GM08714 (cell line): ENCODE results near the gene HNRNPF.
"Not testable (repeated sequence)": the region's sequence is repeated elsewhere in the genome, so short reads cannot be mapped to it uniquely, and the experiment has no call there.

Experiments
- H3K4me3 ChIP-seq: fragments of 200-500 bp; sonication (Bioruptor generic); 2 replicates; pipeline ENCODE4 v1.5.1; 2014; ENCODE audit warnings: mild to moderate bottlenecking, low read length, inconsistent platforms
- ZNF274 ChIP-seq: IDR thresholded peaks from 2 replicates; pipeline ENCODE4 v1.6.1; 2012; ENCODE audit warnings: mild to moderate bottlenecking, low read depth, low read length

The HNRNPF gene

DNA sequence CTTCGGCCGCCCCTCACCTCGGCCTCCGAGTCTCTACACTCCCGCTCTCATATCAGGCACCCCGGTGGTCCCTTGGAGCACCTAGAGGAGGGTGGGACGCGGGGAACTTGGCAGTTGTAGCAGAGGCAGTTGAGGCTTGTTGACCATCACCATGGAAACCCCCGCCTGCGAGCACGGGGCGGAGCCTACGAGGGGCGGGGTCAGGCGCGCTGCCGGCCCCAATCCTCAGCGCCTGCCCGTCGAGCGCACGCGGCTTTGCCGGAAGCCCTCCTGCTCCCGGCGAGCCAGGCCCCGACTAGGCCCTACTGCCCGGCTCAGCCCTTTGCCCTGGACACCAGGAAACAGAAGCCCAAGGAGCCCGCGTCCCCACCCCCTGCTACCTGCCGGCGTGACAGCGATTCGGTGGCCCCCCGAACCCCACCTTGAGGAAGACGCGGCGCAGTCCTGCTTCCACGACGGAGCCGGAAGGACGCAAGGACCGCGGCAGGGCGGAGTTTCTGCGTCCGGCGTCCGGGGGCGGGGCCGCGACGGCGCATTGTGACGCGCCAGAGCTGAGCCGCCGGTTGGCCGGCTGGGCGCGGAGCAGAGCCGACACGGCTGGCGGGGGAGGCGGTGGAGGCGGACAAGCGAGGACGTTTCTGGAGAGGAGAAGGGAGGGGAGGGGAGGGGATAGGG lies at the start of gene HNRNPF:
Gene HNRNPF (minus strand): TSS at position 477 of the 675 bp plus-strand sequence. CDS start 21,302 bp downstream, outside the sequence.
- no peak for TF ChIP-seq ZNF274
- H3K4me3 ChIP-seq, result peak within 1 kb of the TSS; percentile 88

GRCh38 chr10:43458227-43458626 lies 49.2 kb upstream of the HNRNPF start:
- H3K4me3 ChIP-seq, result no peak overlapping the region
- no peak for TF ChIP-seq ZNF274

DNA sequence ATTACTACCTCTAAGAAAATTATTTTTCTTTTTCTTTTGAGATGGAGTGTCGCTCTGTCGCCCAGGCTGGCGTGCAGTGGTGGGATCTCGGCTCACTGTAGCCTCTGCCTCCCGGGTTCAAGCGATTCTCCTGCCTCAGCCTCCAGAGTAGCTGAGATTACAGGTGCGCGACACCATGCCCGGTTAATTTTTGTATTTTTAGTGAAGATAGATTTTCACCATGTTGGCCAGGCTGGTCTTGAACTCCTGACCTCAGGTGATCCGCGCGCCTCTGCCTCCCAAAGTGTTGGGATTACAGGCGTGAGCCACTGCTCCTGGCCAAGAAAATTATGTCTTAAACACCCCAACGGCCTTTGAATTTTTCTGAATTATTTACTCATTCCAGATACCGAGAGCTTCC lies 47.6 kb upstream of the HNRNPF start:
- H3K4me3 ChIP-seq, result not testable (repeated sequence)

GRCh38 chr10:43454025-43454424 lies 45.0 kb upstream of the HNRNPF start:
- H3K4me3 ChIP-seq, result not testable (repeated sequence)

DNA sequence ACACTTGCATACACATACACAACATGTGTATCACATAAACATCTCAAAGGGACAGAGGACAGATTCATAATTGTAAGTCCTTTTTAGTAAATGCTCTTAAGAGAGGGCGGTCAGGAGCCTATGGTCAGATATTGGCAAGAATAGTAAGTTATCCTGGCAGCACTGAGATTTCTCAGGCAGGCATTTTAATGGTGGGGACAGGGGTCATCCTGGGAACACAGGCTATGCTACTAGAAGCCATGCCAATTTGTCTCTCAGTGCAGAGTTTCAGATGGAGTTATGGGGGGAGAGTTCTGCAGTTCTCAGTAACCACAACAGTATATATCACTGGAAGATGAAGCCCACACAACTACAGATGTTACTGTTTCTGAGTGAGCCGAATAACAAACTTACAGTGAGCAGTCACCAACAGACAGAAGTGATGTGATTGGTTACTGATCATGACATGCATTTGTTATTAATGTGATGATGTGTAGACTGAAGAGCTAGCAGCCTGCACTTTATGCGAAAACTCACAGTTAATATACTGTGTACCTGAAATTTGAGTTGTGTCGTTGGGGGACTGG lies 44.4 kb upstream of the HNRNPF start:
- H3K4me3 ChIP-seq, result no peak overlapping the region
- TF ChIP-seq ZNF274, result no peak

- H3K4me3 ChIP-seq, result no peak overlapping the region; the same call in 1 of the 2 replicates
Measured at GRCh38 chr10:43452356-43452914, 43.4 kb upstream of the HNRNPF start.

DNA sequence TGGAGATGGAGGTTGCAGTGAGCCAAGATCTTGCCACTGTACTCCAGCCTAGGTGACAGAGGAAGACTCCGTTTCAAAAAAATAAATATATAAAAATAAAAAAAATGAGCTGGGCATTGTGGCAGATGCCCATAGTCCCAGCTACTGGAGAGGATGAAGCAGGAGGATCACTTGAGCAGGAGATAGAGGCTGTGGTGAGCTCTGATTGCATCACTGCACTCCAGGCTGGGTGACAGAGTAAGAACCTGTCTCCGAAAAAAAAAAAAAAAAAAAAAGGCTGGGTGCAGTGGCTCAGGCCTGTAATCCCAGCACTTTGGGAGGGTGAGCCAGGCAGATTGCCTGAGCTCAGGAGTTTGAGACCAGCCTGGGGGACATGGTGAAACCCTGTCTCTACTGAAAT lies 39.8 kb upstream of the HNRNPF start:
- H3K4me3 ChIP-seq, result no peak overlapping the region
- TF ChIP-seq ZNF274, result no peak

More at GRCh38 chr10:43452356-43452914, 43.4 kb upstream of the HNRNPF start:
- TF ChIP-seq ZNF274, result no peak

DNA sequence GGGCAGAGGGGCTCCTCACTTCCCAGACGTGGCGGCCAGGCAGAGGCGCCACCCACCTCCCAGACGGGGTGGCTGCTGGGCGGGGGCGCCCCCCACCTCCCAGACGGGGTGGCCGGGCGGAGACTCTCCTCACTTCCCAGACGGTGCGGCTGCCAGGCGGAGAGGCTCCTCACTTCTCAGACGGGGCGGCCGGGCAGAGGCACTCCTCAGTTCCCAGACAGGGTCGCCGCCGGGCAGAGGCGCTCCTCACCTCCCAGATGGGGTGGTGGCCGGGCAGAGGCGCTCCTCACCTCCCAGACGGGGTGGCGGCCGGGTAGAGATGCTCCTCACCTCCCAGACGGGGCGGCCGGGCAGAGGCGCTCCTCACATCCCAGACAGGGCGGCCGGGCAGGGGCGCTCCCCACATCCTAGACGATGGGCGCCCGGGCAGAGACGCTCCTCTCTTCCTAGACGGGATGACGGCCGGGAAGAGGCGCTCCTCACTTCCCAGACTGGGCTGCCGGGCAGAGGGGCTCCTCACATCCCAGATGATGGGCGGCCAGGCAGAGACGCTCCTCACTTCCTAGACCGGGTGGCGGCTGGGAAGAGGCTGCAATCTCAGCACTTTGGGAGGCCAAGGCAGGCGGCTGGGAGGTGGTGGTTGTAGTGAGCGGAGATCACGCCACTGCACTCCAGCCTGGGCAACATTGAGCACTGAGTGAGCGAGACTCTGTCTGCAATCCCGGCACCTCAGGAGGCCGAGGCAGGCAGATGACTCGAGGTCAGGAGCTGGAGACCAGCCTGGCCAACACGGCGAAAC lies 37.4 kb upstream of the HNRNPF start:
- H3K4me3 ChIP-seq, result not testable (repeated sequence)

GRCh38 chr10:43444897-43445466 lies 36.0 kb upstream of the HNRNPF start:
- no peak for TF ChIP-seq ZNF274
- H3K4me3 ChIP-seq, result no peak overlapping the region

- H3K4me3 ChIP-seq, result no peak overlapping the region
- TF ChIP-seq ZNF274, result no peak
Measured at GRCh38 chr10:43444323-43444722, 35.3 kb upstream of the HNRNPF start.

DNA sequence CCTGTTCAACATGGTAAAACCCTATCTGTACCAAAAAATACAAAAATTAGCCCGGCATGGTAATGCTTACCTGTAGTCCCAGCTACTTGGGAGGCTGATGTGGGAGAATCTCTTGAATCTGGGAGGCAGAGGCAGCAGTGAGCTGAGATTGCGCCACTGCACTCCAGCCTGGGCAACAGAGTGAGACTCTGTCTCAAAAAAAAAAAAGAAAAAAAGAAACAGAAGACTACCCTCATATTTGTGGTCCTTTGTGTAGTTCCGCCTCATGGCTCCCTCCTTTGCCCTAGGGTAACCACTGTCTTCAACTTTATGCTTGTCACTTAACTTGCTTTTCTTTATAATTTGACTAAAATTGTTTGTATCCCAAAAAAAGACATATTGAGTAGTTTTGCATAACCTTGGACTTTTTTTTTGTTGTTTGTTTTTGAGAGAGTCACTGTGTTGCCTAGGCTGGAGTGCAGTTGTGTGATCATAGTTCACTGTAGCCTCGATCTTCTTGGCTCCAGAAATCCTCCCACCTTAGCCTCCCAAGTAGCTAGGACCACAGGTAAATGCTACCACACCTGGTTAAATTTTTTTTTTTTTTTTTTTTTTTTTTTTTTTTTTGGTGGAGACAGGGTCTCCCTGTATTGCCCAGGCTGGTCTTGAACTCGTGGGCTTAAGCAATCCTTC lies 31.6 kb upstream of the HNRNPF start:
- no peak overlapping the region for H3K4me3 ChIP-seq
- TF ChIP-seq ZNF274, result no peak

- no peak for TF ChIP-seq ZNF274
- peak overlapping the region; percentile 93; the same call in 1 of the 2 replicates for H3K4me3 ChIP-seq
Measured at GRCh38 chr10:43437141-43437870, 28.3 kb upstream of the HNRNPF start.
